HG02623 (cell line): ENCODE measurements around the gene PWP2.
"Not testable (repeated sequence)": the region's sequence is repeated elsewhere in the genome, so short reads cannot be mapped to it uniquely, and the experiment has no call there.

ENCODE experiments used
- ATAC-seq: cut with Tn5 transposase; IDR thresholded peaks from one replicate; pipeline ENCODE4 v1.9.1; 2021; ENCODE audit warnings: moderate library complexity; ENCODE audit not compliant: unreplicated experiment

The PWP2 gene

DNA sequence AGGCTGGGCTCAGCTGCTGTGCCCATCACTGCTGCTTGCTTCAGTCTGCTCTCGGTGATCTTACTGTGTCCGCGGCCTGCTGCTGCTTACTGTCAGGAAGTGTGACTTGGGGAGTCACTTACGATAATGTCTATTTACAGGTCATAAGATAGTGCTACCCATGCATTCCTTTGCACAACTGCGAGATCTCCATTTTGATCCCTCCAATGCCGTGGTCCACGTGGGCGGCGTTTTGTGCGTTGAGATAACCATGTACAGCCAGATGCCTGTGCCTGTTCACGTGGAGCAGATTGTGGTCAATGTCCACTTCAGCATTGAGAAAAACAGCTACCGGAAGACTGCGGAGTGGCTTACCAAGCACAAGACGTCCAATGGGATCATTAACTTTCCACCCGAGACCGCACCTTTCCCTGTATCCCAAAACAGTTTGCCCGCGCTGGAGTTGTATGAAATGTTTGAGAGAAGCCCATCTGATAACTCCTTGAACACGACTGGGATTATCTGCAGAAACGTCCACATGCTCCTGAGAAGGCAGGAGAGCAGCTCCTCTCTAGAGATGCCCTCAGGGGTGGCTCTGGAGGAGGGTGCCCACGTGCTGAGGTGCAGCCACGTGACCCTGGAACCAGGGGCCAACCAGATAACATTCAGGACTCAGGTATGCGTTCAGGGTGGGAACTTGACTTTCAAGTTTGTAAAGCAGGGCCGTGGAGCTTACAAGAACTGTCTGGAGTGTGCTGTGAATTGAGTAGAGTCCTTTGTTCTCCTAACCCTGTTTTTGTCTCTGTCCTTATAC is 24.4 kb upstream of the PWP2 start:
- ATAC-seq, result no peak

DNA sequence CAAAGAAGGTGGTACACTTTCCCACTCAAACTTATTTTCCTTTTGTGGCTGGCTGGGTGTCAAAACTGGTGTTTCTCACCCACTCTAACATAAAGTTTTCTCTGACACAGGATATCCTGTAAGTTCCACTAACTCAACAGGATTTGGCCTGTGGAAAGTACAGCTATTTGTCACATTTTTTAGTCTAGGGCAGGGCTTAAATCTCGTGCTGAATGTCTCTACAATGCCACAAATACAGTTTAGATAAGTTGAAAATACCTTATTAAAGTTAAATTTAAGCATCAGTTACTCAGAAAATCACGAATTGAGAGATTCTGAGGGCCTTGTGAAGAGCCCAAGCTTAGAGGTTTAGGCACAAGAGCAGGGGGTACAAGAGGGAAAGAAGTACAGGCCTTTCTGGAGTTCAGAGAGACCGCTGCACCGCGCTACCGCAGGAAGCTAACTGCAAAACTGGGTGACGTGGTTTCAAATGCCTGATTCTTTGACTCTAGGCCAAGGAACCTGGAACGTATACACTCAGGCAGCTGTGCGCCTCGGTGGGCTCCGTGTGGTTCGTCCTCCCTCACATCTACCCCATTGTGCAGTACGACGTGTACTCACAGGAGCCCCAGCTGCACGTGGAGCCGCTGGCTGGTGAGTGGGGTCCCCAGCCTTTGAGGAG is 23.4 kb upstream of the PWP2 start:
- ATAC-seq, result no peak

DNA sequence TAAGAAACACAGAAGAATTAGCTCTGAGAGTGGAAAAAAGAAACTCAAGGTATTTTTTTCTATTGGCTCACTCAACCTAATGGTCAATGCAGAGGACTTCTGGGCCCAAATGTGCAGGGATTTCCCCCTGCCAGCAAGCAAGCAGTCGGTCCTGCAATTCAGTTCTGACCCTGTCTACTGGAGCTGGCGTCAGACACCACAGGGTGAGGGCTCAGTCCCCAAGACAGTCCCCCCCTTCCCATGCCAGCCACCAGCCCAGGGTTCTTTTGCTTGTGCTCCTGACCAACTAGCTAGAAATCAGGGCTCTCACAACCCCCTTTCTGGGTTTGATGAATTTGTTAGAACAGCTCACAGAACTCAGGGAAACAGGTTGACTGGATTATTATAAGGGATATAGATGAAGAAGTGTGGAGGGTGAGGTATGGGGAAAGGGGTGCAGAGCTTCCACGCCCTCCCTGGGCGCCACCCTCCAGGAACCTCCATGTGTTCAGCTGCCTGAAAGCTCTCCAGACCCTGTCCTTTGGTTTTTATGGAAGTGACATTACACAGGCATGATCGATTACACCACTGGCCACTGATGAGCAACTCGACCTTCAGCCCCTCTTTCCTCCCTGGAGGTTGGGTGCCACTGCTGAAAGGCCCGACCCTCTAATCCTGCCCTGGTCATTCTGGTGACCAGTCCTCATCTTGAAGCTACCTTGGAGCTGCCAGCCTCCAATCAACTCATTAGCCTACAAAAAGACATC is 22.5 kb upstream of the PWP2 start:
- no peak for ATAC-seq

DNA sequence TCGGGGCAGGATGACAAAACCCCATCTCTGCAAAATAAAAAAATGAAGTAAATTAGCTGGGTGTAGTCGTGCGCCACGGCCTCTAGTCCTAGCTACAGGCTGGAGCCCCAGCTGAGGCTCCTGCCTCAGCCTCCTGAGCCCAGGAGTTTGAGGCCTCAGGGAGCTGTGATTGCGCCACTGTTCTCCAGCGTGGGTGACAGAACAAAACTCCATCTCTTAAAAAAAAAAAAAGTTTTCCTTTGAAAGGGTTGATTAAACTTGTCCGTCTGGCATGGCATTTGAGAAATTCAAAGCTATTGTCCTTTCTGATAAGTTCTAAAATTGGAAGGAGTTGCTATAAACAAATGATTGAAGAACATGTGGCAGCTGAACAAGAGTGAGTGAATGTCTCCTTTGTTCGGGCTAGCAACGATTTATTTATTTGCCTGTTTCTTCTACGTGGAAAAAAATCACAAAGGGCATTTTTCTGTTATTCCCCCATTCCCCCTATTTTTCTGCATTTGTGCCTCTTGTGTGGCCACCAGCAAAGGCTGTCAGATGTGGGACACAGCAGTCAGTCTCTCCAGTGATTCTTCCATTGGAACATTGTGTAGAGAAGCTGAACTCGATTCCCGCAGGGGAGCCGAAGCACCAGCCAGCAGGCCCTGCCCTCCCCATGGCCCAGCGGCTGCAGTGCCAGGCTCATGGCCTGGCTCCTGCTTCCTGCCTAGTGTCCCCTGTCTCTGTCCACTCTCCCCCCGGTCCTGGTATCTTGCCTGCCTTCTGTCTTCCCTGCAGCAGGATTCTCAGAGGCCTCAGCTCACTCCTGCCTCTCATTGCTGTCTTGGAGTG is 21.5 kb upstream of the PWP2 start:
- ATAC-seq, result no peak

DNA sequence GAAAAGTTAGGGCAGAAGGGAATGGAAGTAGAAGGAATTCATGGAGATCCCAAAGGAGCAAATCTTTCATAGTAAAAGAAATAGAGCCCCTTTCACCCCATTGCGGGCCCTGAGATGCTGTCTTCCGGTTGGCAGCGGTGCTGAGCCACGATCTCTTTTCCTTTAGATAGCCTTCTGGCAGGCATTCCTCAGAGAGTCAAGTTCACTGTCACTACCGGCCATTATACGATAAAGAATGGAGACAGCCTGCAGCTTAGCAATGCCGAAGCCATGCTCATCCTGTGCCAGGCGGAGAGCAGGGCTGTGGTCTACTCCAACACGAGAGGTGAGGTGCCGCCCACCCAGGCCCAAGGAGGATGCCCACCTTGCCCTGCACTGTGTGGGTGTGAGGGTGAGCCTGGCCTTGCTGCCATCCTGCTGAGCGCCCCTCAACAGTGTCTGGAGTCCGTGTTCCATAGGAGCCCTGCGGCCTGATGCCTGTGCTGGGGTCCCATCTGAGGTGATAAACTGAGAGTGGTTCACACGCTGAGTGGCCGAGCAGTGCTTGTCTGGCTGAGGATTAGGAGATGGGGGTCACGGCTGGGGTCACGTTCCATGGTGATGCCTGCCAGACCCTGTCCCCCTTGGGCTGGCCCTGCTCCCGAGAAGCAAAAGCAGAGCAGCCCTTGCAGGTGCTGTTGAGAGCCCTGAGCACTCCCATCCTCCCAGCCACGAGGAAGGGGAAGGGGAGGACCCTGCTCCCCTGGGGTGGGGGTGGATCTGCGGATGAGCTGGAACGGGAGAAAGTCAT is 20.4 kb upstream of the PWP2 start:
- no peak for ATAC-seq

DNA sequence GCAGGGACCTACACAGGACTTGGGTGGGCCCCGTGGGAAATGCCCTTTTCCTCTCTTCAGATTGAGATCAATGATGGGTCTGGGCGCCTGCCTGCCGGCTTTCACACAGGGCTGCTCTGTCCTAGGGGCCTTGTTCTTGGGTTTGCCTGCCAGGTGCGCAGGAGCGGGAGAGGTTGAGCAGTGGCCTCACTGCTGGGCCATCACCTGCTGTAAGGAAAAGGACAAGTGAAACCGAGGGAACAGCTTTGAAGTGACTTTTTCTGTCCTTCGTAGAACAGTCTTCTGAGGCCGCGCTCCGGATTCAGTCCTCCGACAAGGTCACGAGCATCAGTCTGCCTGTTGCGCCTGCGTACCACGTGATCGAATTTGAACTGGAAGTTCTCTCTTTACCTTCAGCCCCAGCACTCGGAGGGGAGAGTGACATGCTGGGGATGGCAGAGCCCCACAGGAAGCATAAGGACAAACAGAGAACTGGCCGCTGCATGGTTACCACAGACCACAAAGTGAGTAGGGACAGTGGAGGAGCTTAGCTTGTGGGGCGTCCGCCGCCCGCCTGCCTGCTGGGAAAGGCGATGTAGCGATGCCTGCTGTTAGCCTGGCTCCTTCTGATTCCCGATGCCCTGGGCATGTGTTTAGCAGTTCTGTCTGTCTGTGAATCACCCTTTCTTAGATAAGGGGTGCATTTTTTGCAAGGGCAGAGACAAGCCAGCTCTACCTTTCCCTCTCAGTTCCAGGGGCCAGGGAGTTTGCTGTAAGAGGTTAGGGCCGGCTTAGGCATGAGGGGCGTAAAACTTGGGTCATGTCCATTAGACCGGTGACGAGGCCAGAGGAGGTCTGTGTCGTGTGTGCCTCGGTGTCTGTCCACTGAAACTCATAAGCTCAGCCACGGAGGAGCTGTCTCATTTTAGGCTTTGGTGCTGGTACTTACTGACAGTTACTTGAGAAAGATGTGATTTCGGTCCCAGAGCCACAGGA is 19.5 kb upstream of the PWP2 start:
- ATAC-seq, result no peak

DNA sequence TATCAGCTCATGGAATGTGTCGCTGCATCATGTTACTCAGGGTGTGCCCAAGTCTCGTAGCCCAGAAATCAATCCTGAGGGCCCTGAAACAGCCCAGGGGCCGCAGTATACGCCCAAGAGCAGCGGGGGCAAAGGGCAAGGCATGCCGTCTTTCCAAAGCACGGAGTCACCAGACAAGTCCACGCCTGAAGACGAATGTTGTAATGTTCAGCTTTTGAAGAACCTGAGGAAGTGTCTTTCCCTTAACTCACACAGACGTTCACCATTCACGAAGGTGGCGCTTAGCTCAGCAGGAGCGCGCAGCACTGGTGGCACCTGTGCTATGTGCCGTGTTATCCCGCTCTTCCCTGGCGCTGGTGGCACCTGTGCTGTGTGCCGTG is 18.8 kb upstream of the PWP2 start:
- ATAC-seq, result no peak

DNA sequence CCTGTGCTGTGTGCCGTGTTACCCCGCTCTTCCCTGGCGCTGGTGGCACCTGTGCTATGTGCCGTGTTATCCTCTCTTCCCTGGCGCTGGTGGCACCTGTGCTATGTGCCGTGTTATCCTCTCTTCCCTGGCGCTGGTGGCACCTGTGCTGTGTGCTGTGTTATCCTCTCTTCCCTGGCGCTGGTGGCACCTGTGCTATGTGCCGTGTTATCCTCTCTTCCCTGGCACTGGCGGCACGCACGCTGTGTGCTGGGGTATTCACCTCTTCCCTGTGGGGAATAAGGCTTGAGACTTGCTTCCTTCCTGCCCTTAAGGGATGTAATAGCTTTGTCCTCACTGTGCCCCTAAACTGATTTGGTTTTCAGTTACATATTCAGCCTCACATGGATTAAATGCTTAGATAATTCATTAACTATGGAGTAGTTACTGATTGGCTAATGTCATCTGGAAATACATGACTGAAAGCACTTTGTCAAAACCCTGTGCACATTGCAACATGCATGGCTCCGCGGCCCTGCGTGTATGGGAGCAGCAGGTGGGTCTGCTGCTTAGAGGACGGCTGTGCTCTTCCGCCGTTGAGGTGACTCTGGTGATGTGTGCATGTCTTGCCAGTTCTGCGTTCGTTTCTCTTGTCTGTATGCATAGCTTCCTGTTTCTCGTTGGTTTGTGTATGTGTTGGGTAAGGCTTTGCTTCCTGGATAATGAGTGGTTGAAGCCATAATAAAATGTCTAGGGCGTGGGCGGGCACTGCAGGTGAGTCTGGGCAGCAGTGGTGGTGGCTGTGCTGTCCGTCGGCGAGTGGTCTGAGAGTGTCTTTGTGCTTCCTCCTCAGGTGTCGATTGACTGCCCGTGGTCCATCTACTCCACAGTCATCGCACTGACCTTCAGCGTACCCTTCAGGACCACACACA is 17.9 kb upstream of the PWP2 start:
- ATAC-seq, result no peak

DNA sequence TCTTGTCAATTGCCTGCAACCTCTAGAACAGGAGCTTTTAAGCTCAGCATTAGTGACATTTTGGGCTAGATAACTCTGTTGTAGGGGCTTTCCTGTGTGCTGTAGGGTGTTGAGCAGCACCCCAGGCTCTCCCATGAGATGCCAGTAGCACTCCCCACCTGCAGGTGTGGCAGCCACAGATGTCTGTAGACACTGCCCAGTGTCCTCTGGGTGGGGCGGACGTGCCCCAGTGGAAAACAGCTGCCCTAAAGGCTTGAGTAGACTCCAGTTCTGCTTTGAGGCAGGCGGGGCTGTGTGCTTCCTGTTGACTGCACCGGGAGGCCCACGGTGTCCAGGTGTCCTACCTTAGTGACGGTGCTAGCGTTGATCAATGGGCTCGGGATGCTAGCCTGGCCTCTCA is 16.9 kb upstream of the PWP2 start:
- ATAC-seq, result no peak

DNA sequence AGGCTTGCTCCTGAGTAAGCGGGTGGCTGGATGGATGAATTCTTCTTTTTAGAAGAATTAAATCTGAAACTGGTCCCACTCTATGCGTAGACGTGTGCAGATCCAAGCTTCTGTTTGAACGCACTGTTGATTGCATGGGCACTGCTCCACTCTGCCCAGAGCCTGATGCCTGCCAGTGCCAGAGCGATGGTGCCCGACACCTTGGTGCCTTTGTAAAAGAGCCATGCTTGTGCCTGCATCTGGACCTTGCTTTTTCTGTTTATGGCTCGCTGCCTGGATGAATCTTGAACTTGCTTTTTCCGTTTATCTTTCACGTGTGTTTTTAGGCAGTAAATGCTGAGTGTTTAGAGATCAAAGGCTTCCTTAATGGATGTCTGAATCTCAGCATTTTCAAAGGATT is 15.0 kb upstream of the PWP2 start:
- no peak for ATAC-seq

DNA sequence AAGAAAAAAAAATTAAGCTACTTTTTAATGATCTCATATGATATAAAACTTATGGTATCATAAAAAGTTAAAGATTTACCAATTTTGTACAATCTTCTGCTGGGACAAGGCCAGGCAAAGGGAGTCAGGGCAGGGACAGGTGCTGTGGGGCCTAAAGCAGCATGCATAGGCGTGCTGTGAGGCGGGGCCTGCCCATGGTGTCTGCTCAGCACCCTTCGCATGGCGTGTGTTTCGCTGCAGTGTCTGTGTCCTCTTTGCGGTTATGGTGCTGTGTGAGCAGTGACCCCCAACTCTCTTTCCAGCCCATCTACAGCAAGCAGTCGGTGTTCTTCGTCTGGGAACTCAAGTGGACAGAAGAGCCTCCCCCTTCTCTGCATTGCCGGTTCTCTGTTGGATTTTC is 13.4 kb upstream of the PWP2 start:
- ATAC-seq, result no peak

DNA sequence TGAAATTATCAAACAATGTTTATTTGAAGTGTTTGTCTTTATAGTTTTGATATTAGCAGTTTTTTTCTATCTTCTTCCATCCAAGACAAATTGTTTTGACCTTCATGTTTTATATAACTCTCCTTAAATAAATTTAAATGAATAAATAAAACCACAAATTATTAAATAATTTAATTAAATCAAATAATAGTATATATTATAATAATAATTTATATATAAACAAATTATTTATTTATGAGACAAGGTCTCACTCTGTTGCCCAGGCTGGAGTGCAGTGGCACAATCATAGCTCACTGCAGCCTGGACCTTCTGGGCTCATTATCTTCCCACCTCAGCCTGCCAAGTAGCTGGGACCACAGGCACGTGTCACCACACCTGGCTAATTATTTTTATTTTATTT is 12.4 kb upstream of the PWP2 start:
- ATAC-seq, result no peak

DNA sequence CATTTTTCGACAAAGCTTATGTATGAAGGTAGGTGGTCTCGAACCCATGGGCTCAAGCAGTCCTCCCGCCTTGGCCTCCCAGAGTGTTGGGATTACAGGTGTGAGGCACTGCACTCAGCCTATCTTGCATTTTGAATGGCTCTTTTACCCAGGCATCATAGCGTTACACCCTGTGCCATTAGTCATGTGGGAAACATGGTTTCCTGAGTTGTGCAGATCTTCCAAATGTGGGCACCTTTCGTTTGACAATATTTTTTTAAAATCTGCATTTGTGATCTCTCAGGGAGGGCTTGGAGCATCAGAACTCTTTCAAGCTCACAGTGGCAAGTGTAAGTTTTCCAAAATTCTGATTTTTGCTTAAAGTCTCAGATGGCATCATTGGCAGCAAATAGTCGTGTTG is 8.7 kb upstream of the PWP2 start:
- ATAC-seq, result not testable (repeated sequence)

DNA sequence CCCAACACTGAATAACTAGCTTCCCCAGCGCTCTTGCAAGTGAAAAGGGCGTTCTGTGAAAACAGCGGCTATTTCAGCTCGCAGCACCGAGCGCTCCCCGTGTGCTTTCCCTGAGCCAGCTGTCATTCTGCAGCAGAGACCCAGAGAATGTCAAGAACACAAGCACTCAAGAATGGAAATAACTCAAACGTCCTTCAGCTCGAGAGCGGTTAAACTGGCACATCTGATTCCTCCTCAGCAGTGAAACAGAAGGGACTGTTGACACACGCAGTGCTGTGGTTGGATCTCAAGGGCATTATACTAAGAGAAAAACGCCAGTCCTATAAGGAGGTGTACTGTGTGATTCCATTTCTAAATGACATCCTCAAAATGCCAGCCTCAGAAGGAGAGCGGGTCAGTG is 8.2 kb upstream of the PWP2 start:
- ATAC-seq, result not testable (repeated sequence)

DNA sequence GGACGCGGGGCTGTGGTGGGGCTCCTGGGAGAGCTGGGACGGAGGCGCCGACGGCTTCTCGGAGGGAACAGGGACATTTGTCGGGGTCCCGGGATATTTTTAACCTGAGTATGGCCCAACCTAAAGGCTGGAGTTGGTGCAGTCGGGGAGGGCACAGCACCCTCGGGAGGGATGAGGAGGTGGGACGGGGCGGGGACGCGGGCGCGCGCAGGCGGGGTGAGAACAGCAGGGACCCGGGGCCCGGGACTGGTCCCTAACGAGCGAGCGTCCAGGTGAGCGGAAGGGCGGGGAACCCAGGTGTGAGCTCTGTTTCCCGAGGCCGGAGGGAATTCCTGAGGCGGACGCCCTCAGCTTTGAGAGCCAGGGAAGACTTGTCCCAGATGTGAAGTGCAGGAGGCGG is 390 bp downstream of the PWP2 start:
- ATAC-seq, result not testable (repeated sequence)

DNA sequence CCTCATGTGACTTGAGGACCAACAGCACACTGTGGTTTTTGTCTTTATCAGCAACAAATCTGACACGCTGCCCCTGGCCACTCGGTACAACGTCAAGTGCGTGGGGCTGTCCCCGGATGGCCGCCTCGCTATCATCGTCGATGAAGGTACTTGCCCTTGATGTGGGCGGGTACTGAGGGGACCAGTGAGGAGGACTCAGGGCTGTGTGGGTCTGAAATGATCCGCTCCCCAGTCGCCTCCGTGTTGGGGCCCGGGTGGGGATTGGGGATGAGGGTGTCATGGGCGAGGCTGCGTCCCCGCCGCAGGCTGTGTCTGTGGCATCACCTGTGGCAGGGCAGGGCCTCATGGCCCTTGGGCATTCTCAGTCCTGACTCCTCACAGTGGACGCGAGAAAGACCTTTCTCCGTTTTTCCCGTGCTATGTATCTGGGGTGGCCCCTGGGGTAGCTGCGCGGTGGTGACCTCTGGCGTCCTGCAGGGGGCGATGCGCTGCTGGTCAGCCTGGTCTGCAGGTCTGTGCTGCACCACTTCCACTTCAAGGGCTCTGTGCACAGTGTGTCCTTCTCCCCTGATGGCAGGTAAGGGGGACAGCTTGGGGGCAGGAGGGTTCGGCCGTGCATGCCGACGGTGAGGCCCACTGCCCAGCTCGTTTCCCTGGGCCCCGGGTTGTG is 6.6 kb downstream of the PWP2 start:
- ATAC-seq, result not testable (repeated sequence)

DNA sequence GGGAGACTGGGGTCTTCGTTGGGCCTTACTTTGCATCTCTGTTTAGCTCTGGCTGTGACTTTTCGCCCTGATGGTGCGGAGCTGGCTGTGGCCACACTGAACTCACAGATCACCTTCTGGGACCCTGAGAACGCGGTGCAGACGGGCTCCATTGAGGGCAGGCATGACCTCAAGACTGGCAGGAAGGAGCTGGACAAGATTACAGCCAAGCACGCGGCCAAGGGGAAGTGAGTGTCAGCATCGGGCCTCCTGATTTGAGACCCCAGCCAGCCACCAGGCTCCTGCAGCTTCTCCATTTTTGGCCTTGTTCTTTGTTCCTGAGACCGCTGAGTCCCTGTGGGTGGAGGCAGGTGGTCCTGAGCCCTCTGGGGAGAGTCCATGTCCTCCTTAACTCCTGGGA is 14.9 kb downstream of the PWP2 start:
- not testable (repeated sequence) for ATAC-seq

DNA sequence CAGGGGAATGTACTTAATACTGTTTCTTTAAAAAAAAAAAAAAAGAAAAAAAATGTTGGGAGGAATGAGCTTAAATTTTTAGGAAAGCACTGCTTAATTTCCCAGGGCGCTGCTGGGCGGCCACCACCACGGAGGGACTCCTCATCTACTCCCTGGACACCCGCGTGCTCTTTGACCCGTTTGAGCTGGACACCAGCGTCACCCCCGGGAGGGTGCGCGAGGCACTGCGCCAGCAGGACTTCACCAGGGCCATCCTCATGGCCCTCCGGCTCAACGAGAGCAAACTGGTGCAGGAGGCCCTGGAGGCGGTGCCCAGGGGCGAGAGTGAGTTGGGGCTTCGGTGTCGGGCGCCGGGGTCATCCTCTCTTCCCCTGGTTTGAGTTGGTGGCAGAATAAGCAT is 20.6 kb downstream of the PWP2 start:
- ATAC-seq, result not testable (repeated sequence)
